Body of pancreas (tissue), 4 donors: ENCODE results near the gene RAB11FIP4. TPM values are rescaled to one million over a fixed set of nuclear protein-coding genes. Genes with fewer than 3 reads are reported as not detected.

ENCODE experiments used
- ATAC-seq: fragments of 150-250 bp; one replicate; pipeline ENCODE4 v1.9.1; 2016
- DNase-seq, 4 donors: peaks; one replicate each; pipeline ENCODE4 v3.0.0-alpha.2; 2019
- H3K27ac ChIP-seq, 4 donors: fragments of 200-600 bp; sonication (generic); 1 replicate in 3 of 4; 2 replicates in 1 of 4; pipeline versions ENCODE4 v1.5.1 to v1.6.1; 2016 to 2019; ENCODE audit warnings: mild to moderate bottlenecking in 1 of 4, mixed read lengths in 1 of 4, moderate library complexity in 1 of 4
- H3K27me3 ChIP-seq, 2 donors: fragments of 200-600 bp; sonication (generic); one replicate each; pipeline ENCODE4 v1.6.0; 2016; ENCODE audit warnings: mild to moderate bottlenecking in 1 of 2
- H3K36me3 ChIP-seq, 2 donors: fragments of 200-600 bp; sonication (generic); replicated peaks in 1 of 2; 2 replicates each; pipeline ENCODE4 v1.5.1; 2016; ENCODE audit warnings: low read depth in 2 of 2; ENCODE audit not compliant: insufficient read depth in 1 of 2
- H3K4me1 ChIP-seq: fragments of 200-600 bp; sonication (generic); one replicate; pipeline ENCODE4 v1.6.0; 2016
- H3K4me3 ChIP-seq, 2 donors: fragments of 200-600 bp; sonication (generic); 1 replicate in 1 of 2; 2 replicates in 1 of 2; pipeline ENCODE4 v1.5.1; 2016 to 2019
- H3K9me3 ChIP-seq, 3 donors: fragments of 200-600 bp; sonication (generic); 1 replicate in 2 of 3; 2 replicates in 1 of 3; pipeline ENCODE4 v1.5.1; 2016
- CTCF ChIP-seq, 7 experiments: fragments of 450-650 bp in 4 of 7; fragments of 200-600 bp in 3 of 7; sonication (generic) in 3 of 7; IDR thresholded peaks; one replicate each; pipeline ENCODE4 v1.5.1; 2016 to 2019; ENCODE audit warnings: antibody characterized with exemption in 7 of 7
- POLR2A ChIP-seq, 3 donors: fragments of 450-650 bp; IDR thresholded peaks; one replicate each; pipeline ENCODE4 v1.6.1; 2016; ENCODE audit warnings: antibody characterized with exemption in 3 of 3, mild to moderate bottlenecking in 2 of 3
- WGBS, 2 donors: methylation state at CpG; one replicate each; pipeline ENCODE4 v1.1.5; 2017; 5-methylcytosine and 5-hydroxymethylcytosine counted together
- intact Hi-C: fragments of 100-400 bp; cut with DNase I; formaldehyde crosslinking; loops from one replicate; pipeline ENCODE4 v1.15.1; 2023
- total RNA-seq, 2 donors: library from RNA; depleted of rRNA; stranded (reverse); fragments of >200 nt; gene quantifications; one replicate each; pipeline ENCODE4 v1.1.0, GENCODE V29; 2016

The RAB11FIP4 gene
- total RNA-seq, 2 donors from 2014 or later, result 37.2 to 38.7 TPM

GRCh38 chr17:31564883-31565301 is 173.4 kb downstream of the RAB11FIP4 start:
- intact Hi-C loops, result loop anchor here (5.0 kb wide), 1 partner anchor 277 kb away; no protein-coding TSS in a partner anchor
- H3K9me3 ChIP-seq, result no peaks in the 10 kb centered on the region
- H3K36me3 ChIP-seq, result no peaks in the 10 kb centered on the region
- WGBS, 2 donors, result 61 to 68% methylated on average over 6 of the region's 6 CpGs
- DNase-seq (peak; percentile 33 to 65 (median 50)), ATAC-seq (peak; percentile 65)
- H3K27ac ChIP-seq, result peak overlapping the region; percentile 22 to 92 (median 46)
- no peaks in the 10 kb centered on the region for H3K27me3 ChIP-seq
- H3K4me1 ChIP-seq, result peaks cover 72% of the 10 kb centered on the region
- TF ChIP-seq POLR2A (IDR thresholded peaks at IDR 0.05), result peak in 2 of 3 donors; percentile 35 to 36
- no peak for TF ChIP-seq CTCF (IDR thresholded peaks at IDR 0.05)
- H3K4me3 ChIP-seq, result no peak overlapping the region

- Histone ChIP-seq H3K4me3 (no peak overlapping the region), H3K4me1 (peaks cover 72% of the 10 kb centered on the region), H3K27ac (peak overlapping the region; percentile 19 to 92 (median 39)), H3K9me3 (no peaks in the 10 kb centered on the region), H3K36me3 (no peaks in the 10 kb centered on the region), H3K27me3 (no peaks in the 10 kb centered on the region)
- DNase-seq (no peak), ATAC-seq (no peak)
- intact Hi-C loops, result no loop called here
- 90 to 95% methylated on average over 9 of the region's 9 CpGs for WGBS, 2 donors
- TF ChIP-seq CTCF (IDR thresholded peaks at IDR 0.05) (no peak), POLR2A (IDR thresholded peaks at IDR 0.05) (no peak)
Measured at GRCh38 chr17:31565652-31566051, 174.2 kb downstream of the RAB11FIP4 start.

- DNase-seq, result no peak
- Histone ChIP-seq H3K27me3 (no peaks in the 10 kb centered on the region), H3K36me3 (no peaks in the 10 kb centered on the region), H3K4me1 (peaks cover 69% of the 10 kb centered on the region), H3K27ac (peak overlapping the region in 2 of 4 donors; percentile 56 to 92), H3K4me3 (no peak overlapping the region), H3K9me3 (no peaks in the 10 kb centered on the region)
- intact Hi-C loops, result no loop called here
- ATAC-seq, result no peak
- 78 to 80% methylated on average over 12 of the region's 12 CpGs for WGBS, 2 donors
- TF ChIP-seq CTCF (IDR thresholded peaks at IDR 0.05) (no peak), POLR2A (IDR thresholded peaks at IDR 0.05) (no peak)
Measured at GRCh38 chr17:31566247-31566991, 174.9 kb downstream of the RAB11FIP4 start.

GRCh38 chr17:31566992-31567373 is 175.5 kb downstream of the RAB11FIP4 start:
- intact Hi-C loops, result no loop called here
- H3K4me1 ChIP-seq, result peaks cover 69% of the 10 kb centered on the region
- ATAC-seq (no peak), DNase-seq (no peak)
- H3K36me3 ChIP-seq, result no peaks in the 10 kb centered on the region
- 69 to 72% methylated on average over 5 to 6 of the region's 6 CpGs for WGBS, 2 donors
- H3K9me3 ChIP-seq, result no peaks in the 10 kb centered on the region
- peak overlapping the region in 2 of 4 donors; percentile 39 to 92 for H3K27ac ChIP-seq
- no peak overlapping the region for H3K4me3 ChIP-seq
- H3K27me3 ChIP-seq, result no peaks in the 10 kb centered on the region
- TF ChIP-seq POLR2A (IDR thresholded peaks at IDR 0.05) (no peak), CTCF (IDR thresholded peaks at IDR 0.05) (no peak)

- Histone ChIP-seq H3K9me3 (no peaks in the 10 kb centered on the region), H3K27me3 (no peaks in the 10 kb centered on the region), H3K4me1 (peaks cover 72% of the 10 kb centered on the region), H3K4me3 (no peak overlapping the region), H3K27ac (peak overlapping the region; percentile 26 to 92 (median 42)), H3K36me3 (no peaks in the 10 kb centered on the region)
- ATAC-seq, result no peak
- intact Hi-C loops, result no loop called here
- 78 to 100% methylated on average over 2 to 9 of the region's 9 CpGs for WGBS, 2 donors
- TF ChIP-seq CTCF (IDR thresholded peaks at IDR 0.05), result no peak
- TF ChIP-seq POLR2A (IDR thresholded peaks at IDR 0.05), result no peak
- DNase-seq, result no peak
Measured at GRCh38 chr17:31568121-31568520, 176.6 kb downstream of the RAB11FIP4 start.
